Middle frontal gyrus (tissue), 1 donor: ENCODE measurements around the gene ASAP3.
"Not testable (repeated sequence)": the region's sequence is repeated elsewhere in the genome, so short reads cannot be mapped to it uniquely, and the experiment has no call there.

Experiments
- DNase-seq: peaks from one replicate; pipeline ENCODE4 v3.0.0-alpha.2; 2015; ENCODE audit warnings: low spot score; ENCODE audit errors: extremely low spot score

ASAP3 gene

DNA sequence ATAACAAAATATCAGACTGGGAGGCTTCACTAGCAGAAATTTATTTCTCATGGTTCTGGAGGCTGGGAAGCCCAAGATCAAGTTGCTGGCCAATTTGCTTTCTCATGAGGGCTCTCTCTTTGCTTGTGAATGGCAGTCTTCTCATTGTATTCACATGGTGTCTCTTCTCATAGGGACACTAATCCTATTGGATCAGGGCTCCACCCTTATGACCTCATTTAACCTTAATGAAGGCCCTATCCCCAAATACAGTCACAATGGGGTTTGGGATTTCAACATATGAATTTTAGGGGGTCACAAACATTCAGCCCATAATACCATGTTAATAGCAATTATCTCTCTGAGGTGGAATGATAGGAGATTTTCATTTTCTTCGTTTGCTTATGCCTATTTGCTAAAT is 84.8 kb downstream of the ASAP3 start:
- DNase-seq = no peak

DNA sequence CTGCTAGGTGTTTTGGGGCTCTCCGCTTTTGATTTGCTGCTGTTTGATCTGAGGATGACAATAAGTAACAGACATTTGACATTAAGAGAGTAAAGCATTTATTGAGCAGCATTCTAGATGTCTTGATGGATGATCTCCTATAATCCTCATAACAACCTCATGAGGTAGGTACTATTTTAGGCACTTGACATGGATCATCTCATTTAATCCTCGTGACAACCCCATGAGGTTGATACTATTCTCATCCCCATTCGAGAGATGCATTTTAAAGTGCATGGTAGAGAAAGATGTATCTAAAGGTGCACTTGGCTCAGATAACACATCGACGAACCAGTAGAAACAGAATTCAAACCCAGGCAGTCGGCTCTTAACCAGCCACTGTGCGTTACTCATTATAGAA is 86.1 kb downstream of the ASAP3 start:
- DNase-seq = no peak

DNA sequence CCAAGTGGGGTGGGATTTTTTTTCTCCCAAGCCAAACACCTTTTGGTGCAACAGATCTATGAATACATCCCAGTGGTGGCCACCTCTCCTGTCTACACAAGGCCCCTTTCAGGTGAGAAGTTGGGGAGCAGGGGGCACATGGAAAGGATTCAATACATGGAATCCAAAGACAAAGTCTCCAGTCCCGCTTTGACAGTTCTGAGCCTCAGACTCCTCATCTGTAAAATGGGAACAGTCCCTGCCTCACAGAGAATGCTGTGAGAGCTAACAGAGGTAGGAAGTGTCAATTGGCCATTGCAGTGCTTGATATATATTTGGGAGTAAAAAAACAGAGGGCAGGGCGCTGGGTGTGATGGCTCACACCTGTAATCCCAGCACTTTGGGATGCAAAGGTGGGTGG is 87.6 kb downstream of the ASAP3 start:
- no peak for DNase-seq

DNA sequence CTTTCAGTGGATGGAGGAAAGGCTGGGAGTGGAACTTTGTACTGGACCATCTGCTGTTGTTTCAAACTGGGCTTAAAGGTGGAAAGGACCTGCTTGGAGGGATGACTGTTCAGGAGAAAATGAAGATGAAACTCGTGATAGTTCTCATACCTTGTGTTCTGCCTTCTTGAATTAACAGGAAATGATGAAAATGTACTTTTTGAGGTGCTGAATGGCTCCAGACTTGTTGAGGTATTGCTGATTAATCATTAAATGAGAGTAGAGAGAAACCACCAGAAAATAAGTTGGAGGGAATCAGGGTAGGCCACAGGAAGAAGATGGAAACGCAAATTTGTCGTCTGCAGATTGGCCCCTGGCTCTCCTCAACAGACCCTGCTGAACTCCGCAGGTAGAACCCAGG is 88.1 kb downstream of the ASAP3 start:
- DNase-seq = no peak

DNA sequence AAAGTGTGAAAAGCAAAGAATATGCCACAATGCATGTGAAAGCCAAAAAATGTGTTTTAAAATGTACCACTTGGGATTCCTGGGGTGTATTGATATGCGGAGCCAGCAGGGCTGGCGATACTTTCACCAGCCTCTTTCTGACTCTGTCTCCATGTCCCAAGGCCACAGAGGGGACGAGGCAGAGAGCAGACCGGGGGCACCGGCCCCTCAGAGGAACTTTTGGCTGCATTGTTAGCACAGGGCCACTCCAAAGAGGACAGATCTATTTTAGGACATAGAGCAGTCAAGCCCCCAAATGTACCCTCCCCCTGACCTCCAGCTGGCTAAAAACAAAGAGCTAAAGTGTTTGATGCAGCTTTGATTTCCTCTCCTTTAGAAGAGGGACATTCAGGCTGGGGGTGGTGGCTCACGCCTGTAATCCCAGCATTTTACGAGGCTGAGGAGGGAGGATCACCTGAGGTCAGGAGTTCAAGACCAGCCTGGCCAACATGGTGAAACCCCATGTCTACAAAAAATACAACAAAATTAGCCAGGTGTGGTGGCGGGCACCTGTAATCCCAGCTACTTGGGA is 88.7 kb downstream of the ASAP3 start:
- DNase-seq = no peak

DNA sequence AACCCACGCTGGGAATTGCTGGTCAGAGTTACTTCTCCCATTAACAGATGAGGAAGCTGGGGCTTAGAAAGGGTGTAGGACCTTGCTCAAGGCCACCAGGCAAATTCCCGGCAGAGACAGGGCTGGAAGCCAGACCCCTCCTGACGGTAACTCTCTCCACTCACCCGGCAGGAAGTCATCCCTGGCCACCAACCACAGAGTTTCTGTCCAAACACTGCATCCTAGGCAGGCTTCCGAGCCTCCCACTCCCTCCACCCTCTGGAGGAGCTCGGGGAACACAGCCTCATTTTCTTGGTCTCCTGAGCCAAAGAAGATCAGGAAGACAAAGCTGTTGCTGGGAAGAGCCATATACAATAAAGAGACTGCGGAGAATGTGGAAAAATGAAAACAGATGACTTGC is 89.3 kb downstream of the ASAP3 start:
- peak; percentile 11 for DNase-seq

DNA sequence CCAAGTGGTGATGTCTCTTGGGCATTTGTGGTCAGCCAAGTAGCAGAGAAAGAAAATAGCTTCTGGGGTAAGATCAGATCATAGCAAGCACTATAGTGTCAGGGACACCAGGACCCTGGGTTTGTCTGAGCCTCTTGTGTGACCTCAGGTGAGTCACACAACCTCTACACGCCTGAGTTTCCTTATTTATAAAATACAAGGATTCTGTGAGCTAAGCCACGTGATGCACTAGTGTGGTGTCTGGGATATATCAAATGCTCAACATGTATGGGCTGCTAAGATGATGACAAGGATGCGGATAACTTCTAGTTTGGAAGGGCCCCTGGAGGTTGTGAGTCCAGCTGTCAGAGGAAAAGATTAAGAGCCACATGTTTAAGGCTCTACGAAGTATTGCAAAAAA is 89.8 kb downstream of the ASAP3 start:
- no peak for DNase-seq

DNA sequence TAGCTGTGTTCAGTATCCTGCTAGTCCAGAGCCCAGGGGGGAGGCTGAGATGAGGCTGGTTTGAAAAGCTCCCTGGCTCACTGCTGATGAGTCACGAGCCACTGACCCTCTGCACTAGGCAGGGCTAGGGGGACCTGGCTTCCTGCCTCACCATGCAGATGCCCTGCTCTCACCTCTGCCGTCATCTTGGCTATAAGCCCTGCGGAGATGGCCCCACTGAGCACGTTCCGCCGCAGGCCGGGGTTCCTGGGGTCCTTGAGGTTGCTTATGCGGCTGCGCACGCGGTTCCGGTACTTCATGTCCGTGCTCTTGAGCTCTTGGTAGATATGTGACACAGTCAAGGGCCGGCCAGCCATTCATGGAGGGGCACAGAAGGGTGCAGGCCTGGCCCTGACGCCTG is 90.3 kb downstream of the ASAP3 start:
- no peak for DNase-seq

DNA sequence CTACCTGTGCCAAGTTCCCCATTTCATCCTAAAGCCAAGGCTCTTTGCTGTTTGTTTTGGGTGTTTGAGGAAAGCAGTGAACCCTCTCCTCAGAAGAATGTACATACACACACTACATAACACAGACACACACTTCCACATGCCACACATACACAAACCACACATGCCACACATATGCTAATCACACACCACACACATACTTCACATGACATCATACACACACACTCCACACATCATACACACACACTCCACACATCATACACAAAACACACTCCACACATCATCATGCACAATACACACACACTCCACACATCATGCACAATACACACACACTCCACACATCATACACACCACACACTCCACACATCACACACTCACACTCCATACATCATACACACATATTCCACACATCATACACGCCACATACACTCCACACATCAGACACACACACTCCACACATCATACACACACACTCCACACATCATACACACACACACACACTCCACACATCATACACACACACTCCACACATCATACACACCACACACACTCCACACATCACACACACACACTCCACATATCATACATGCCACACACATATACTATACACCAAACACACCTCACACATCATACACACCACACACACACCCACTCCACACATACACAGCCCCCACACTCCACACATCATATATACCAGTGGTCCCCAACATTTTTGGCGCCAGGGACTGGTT is 91.7 kb downstream of the ASAP3 start:
- no peak for DNase-seq

DNA sequence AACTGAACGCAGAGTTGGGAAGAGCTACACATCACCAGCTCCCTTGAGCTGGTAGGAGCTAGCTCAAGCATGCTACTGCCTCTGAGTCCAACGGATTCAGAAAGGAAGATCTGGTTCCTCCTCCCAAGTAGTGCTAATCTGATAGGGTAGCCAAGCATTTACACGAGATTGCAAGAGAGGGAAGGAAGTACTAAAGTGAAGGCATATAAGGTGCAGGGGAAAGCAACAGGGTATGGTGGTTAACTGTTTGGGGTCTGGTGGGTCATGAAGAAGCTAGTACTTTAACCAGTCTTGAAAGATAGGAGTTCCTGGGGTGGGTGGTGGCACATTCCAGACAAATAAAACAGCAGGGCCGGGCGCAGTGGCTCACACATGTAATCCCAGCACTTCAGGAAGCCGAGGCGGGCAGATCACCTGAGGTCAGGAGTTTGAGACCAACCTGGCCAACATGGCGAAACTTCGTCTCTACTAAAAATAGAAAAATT is 94.1 kb downstream of the ASAP3 start:
- no peak for DNase-seq

DNA sequence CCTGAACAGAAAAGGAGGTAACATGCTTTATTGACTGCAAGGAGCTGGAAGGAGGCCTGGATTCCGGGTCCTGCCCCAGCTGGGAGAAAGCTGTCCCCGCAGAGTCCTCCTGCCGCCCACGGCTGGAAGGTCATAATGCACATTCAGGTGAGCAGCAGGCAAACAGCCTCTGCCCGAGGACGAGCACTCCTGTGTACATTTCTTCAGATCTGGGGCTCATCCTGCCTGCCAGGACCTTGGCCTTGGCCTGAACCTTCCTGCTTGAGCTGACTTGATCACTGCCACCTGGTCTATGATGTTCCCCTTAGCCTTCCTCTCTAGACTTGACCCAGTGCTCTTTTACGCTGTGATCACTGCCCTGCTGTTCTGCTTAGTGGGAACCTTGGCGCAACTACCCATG is 96.5 kb downstream of the ASAP3 start:
- DNase-seq = no peak

DNA sequence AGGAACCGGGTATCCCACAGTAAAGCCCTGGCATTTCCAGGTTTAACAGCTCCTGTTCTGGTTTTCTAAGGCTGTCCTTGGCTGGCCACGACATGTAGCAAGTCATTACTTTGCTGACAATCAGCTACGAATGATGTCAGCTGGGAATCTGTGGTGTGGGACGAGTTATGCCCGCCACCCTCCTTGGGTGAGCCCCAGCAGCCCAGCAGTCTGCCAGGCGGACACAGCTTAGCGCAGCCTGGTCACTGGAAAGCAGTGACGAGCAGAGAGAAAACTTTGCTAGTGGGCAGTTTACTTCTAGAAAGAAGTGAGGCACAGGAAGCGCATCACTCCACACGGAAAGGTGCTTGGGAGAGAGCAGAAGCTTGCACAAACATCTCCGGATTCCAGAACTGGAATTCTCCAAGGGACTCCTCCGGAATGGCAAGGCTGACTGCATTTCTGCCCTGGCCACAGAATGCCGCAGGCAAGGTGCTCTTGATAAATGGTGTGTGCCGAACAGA is 98.8 kb downstream of the ASAP3 start:
- DNase-seq = no peak

DNA sequence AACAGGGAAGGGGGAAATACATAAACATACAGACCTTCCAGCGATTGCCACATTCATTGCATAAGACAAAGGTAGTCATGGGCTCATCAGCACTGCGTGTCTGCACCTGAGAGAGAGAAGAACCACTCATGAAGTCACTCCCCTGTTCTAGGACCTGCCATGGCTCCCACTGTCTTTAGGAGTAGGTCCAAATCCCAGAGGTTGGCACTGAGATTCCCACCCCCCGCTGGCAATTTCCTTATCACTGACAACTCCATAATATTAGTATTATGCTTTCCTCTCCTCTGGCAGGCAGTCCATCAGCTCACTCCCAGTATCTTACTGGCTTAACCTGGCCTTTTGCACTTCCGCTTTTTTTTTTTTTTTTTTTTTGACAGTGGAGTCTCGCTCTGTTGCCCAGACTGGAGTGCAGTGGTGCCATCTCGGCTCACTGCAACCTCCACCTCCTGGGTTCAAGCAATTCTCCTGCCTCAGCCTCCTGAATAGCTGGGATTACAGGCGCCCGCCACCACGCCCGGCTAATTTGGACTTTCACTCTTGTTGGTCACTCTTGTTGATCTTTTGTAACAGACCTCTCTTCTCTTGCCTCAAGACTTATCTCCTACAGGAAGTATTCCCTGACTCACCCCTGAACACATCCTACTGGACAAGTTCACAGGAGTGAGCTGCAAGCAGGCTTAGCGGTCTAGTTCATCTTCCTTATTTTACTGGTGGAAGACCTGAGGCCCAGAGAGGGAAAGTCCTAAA is 99.5 kb downstream of the ASAP3 start:
- DNase-seq = no peak

DNA sequence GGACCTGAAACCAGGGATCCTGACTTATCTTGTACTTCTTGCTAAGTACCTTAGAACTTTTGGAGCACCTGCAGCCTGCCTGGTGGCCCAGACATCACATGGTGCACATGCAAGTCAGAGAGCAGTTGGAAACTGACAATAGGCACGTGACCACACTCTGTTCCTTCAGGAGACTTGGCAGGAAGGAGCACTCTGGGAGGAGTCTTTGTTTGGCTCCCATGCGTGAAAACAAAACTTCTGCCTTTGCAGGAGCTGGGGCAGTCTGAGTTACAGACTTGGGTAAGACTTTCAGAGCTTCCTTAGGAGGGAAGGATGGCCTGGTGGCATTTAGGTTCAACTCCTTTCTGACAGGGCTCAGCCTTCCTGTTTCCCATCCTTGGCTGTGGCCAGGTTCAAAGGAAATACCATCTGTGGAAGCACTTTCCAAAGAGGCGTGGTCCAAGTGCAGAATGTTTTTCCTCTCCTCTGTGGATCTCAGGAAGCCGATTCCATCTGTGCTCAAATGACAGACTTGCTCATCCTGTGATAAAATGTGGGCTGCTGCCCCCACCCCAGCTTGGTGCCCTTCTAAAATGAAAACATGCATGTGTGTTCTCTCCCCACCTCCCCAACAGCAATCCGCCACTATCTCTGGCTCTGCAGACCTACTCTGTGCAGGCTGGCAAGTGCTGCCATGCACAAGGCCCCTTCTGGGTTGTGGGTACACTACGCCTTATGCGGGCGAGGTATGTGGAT is 100.2 kb downstream of the ASAP3 start:
- DNase-seq = no peak

DNA sequence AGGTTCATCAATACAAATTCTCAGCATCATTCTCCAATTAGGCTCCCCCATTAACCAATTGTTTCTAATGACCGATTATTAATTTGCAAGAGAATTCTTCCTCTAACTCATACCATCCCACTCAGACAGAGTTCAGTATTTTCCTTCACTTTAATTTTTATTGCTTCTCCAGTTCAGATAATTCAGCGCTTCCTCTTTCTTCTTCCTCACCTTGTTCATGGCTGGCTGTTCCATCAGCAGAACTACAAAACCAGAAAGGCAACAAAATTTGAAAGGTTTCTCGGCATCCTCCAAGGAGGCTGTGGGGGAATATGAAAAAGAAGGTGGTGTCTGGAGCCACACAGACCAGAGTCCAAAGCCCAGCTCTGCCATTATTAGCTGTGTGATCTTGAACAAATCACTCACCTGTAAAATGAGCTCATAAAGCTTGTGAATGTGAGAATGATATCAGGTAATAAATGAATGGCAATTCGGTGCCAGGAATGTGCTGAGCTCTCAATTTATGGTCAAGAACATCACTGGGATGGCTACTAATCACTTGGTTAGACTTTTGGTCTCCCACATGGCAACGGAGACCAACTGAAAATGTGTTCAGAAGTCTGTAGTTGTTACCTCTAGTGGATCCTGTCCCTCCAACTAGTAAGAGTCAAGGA is 102.6 kb downstream of the ASAP3 start:
- DNase-seq = no peak

DNA sequence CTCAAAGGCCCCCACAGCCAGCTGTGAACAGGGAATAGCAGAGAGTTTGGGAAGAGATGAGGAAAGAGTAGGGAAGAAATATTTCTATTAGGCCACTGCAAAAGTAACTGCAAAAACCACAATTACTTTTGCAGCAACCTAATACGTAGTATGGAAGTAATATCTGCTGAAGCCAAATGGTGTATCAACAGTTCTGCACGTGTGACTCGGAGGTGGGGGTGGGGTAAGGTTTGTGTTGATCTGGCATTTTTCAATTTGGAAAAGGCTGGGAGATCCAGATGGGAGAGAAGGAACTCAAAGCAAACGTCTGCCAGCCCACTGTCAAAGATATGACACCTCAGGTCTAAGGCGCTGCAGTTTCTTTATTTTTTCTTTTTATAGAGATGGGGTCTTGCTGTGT is 103.3 kb downstream of the ASAP3 start:
- no peak for DNase-seq

DNA sequence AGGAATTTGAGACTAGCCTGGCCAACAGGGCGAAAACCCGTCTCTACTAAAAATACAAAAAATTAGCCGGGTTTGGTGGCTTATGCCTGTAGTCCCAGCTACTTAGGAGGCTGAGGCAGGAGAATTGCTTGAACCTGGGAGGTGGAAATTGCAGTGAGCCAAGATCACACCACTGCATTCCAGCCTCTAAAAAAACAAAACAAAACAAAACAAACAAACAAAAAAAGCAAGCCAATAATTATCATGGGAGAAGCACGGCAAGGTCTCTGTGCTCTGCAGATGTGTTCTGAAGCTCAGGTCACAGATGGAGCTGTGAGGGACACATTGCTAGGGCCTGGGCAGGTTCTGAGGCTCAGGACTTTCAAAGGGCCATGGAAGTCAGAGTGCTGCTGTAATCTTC is 103.7 kb downstream of the ASAP3 start:
- not testable (repeated sequence) for DNase-seq
